GM12878 (cell line): ENCODE data around the gene ZNF79.

ENCODE experiments used
- CREM ChIP-seq: IDR thresholded peaks from 2 replicates; pipeline ENCODE4 v1.6.1; 2014; ENCODE audit warnings: antibody characterized with exemption, low read depth
- CTCF ChIP-seq, 3 experiments: IDR thresholded peaks in 2 of 3; conservative IDR thresholded peaks in 1 of 3; 2 replicates each; pipeline ENCODE4 v1.5.1; 2011; ENCODE audit warnings: low read depth in 3 of 3, low read length in 3 of 3, mild to moderate bottlenecking in 3 of 3, control low read depth in 2 of 3, moderate library complexity in 2 of 3, inconsistent platforms in 1 of 3, mixed read lengths in 1 of 3; ENCODE audit not compliant: control insufficient read depth in 2 of 3, insufficient read depth in 1 of 3; ENCODE audit errors: extremely low read depth in 1 of 3
- EED ChIP-seq: sonication (generic); IDR thresholded peaks from 2 replicates; pipeline ENCODE4 v1.6.1; 2016; ENCODE audit warnings: antibody characterized with exemption, low read depth
- EZH2 ChIP-seq: IDR thresholded peaks from 2 replicates; pipeline ENCODE4 v1.6.1; 2012; ENCODE audit warnings: low read depth, mild to moderate bottlenecking, control low read depth, inconsistent platforms, low read length, borderline replicate concordance; ENCODE audit not compliant: control insufficient read depth
- POLR2AphosphoS5 ChIP-seq: IDR thresholded peaks from 2 replicates; pipeline ENCODE4 v1.6.1; 2011; ENCODE audit warnings: mild to moderate bottlenecking, low read length, inconsistent platforms
- RCOR1 ChIP-seq: conservative IDR thresholded peaks from 2 replicates; pipeline ENCODE4 v1.6.1; 2012; ENCODE audit warnings: low read depth, low read length, improper control_type of control experiment
- ZNF274 ChIP-seq: IDR thresholded peaks from one replicate; pipeline ENCODE4 v1.8.0; 2011; ENCODE audit not compliant: insufficient read length, insufficient read depth
- ZZZ3 ChIP-seq: IDR thresholded peaks from 2 replicates; pipeline ENCODE4 v1.6.1; 2011; ENCODE audit warnings: low read depth; ENCODE audit not compliant: control insufficient read depth, insufficient read length
- TF ChIP-seq, protein P1 (sequence below): IDR thresholded peaks from 2 replicates; pipeline ENCODE4 v1.6.1; 2011; ENCODE audit warnings: borderline replicate concordance, low read depth, mild to moderate bottlenecking, moderate library complexity, mixed read lengths, low read length; ENCODE audit not compliant: insufficient read depth; ENCODE audit errors: extremely low read length
- TF ChIP-seq, protein P2 (sequence below): IDR thresholded peaks from 2 replicates; pipeline ENCODE4 v1.6.1; 2011; ENCODE audit warnings: low read depth, low read length, improper control_type of control experiment, borderline replicate concordance

GRCh38 chr9:127452691-127453090, 28.5 kb downstream of the ZNF79 start:
- no peak for TF ChIP-seq CTCF (IDR thresholded peaks at IDR 0.05 in 2 of 3, conservative IDR thresholded peaks at IDR 0.05 in 1 of 3; ENCODE audit: control insufficient read depth in 2 of 3, extremely low read depth in 1 of 3, insufficient read depth in 1 of 3, low read depth in 3 of 3, low read length in 3 of 3)
- TF ChIP-seq EZH2 = no peak
- TF ChIP-seq ZNF274 = no peak
- no peak for TF ChIP-seq EED
- TF ChIP-seq, protein P1, sequence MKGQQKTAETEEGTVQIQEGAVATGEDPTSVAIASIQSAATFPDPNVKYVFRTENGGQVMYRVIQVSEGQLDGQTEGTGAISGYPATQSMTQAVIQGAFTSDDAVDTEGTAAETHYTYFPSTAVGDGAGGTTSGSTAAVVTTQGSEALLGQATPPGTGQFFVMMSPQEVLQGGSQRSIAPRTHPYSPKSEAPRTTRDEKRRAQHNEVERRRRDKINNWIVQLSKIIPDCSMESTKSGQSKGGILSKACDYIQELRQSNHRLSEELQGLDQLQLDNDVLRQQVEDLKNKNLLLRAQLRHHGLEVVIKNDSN = no peak
- no peak for TF ChIP-seq POLR2AphosphoS5
- TF ChIP-seq ZZZ3 = no peak
- TF ChIP-seq, protein P2, sequence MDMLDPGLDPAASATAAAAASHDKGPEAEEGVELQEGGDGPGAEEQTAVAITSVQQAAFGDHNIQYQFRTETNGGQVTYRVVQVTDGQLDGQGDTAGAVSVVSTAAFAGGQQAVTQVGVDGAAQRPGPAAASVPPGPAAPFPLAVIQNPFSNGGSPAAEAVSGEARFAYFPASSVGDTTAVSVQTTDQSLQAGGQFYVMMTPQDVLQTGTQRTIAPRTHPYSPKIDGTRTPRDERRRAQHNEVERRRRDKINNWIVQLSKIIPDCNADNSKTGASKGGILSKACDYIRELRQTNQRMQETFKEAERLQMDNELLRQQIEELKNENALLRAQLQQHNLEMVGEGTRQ = no peak
- no peak for TF ChIP-seq RCOR1
- TF ChIP-seq CREM = no peak
